K562 (cell line): Measurements from ENCODE around the gene CGN. TPM values are rescaled to one million over a fixed set of nuclear protein-coding genes. Genes with fewer than 3 reads are reported as not detected.

Source experiments
- ASH1L ChIP-seq: fragments of 450-650 bp; IDR thresholded peaks from 2 replicates; pipeline ENCODE4 v1.6.1; 2018; ENCODE audit warnings: borderline replicate concordance, mild to moderate bottlenecking, low read depth; ENCODE audit not compliant: partially characterized antibody
- CBX1 ChIP-seq: sonication (generic); IDR thresholded peaks from 2 replicates; pipeline ENCODE4 v1.6.1; 2016; ENCODE audit warnings: antibody characterized with exemption, low read depth, mild to moderate bottlenecking
- CTBP1 ChIP-seq: fragments of 450-650 bp; IDR thresholded peaks from 2 replicates; pipeline ENCODE4 v1.6.1; 2016; ENCODE audit warnings: borderline replicate concordance
- FOXK1 ChIP-seq: sonication (generic); formaldehyde crosslinking; IDR thresholded peaks from 2 replicates; pipeline ENCODE4 v1.8.0; 2022; ENCODE audit warnings: missing genetic modification reagents, mild to moderate bottlenecking, borderline replicate concordance
- HDAC8 ChIP-seq: fragments of 450-650 bp; IDR thresholded peaks from 2 replicates; pipeline ENCODE4 v1.6.1; 2016; ENCODE audit warnings: mild to moderate bottlenecking, missing genetic modification characterization, moderate library complexity, missing compliant biosample characterization
- HLTF ChIP-seq: fragments of 450-650 bp; IDR thresholded peaks from 2 replicates; pipeline ENCODE4 v1.6.1; 2016
- IFI16 ChIP-seq: fragments of 250-450 bp; sonication (Bioruptor Pico); IDR thresholded peaks from 2 replicates; pipeline ENCODE4 v2.1.2; 2022; ENCODE audit warnings: mild to moderate bottlenecking, inconsistent platforms
- KAT7 ChIP-seq: sonication (generic); formaldehyde crosslinking; IDR thresholded peaks from 2 replicates; pipeline ENCODE4 v1.8.0; 2022; ENCODE audit warnings: missing genetic modification reagents, mild to moderate bottlenecking, borderline replicate concordance
- KDM4B ChIP-seq, 2 experiments: fragments of 450-650 bp in 1 of 2; sonication (generic) in 1 of 2; IDR thresholded peaks; 2 replicates each; pipeline ENCODE4 v1.6.1; 2016 to 2017; ENCODE audit warnings: borderline replicate concordance in 2 of 2, antibody characterized with exemption in 1 of 2, low read depth in 1 of 2, mild to moderate bottlenecking in 1 of 2
- KLF1 ChIP-seq: fragments of 450-650 bp; IDR thresholded peaks from 2 replicates; pipeline ENCODE4 v1.6.1; 2016; ENCODE audit warnings: missing genetic modification characterization, missing compliant biosample characterization
- NR2F6 ChIP-seq: fragments of 450-650 bp; formaldehyde crosslinking; IDR thresholded peaks from 2 replicates; pipeline ENCODE4 v1.4.0; 2020; ENCODE audit warnings: mild to moderate bottlenecking
- RUNX1 ChIP-seq: sonication (generic); IDR thresholded peaks from 2 replicates; pipeline ENCODE4 v1.6.1; 2016; ENCODE audit warnings: antibody characterized with exemption, low read depth
- ZNF507 ChIP-seq: conservative IDR thresholded peaks from 2 replicates; pipeline ENCODE4 v1.6.1; 2017; ENCODE audit warnings: missing genetic modification characterization, missing compliant biosample characterization
- ZNF79 ChIP-seq: fragments of 250-450 bp; sonication (Bioruptor Pico); IDR thresholded peaks from 2 replicates; pipeline ENCODE4 v1.4.0; 2020; ENCODE audit warnings: low read depth, mild to moderate bottlenecking, moderate library complexity
- polyA plus RNA-seq, 8 experiments: library from polyadenylated mRNA; depleted of rRNA in 4 of 8; stranded (reverse) in 5 of 8; unstranded in 3 of 8; fragments of >200 nt; fragmentation: Nextera tagmentation in 2 of 8; fragmentation: Illumina TruSeq in 1 of 8; extraction: Ambion mirVana in 2 of 8; extraction: Trizol in 1 of 8; gene quantifications; 2 replicates each; pipeline versions ENCODE4 v1.2.1 to v1.2.3, GENCODE V29; 2011 to 2014; ENCODE audit warnings: inconsistent platforms in 1 of 8, missing spikeins in 1 of 8
- total RNA-seq, 7 experiments: library from RNA; depleted of rRNA in 6 of 7; stranded (reverse); fragments of >200 nt in 6 of 7; fragmentation: Illumina TruSeq in 2 of 7; extraction: Trizol in 2 of 7; gene quantifications; 2 replicates each; pipeline versions ENCODE4 v1.2.1 to v1.2.3, GENCODE V29; 2011 to 2021; ENCODE audit warnings: low replicate concordance in 1 of 7
- TF ChIP-seq, protein P1 (sequence below), 2 experiments: fragments of 450-650 bp; IDR thresholded peaks; 2 replicates each; pipeline ENCODE4 v1.6.1; 2016
- TF ChIP-seq, protein P2 (sequence below): fragments of 450-650 bp; IDR thresholded peaks from 2 replicates; pipeline ENCODE4 v1.6.1; 2016
- TF ChIP-seq, protein P3 (sequence below), 2 experiments: fragments of 450-650 bp in 1 of 2; sonication (generic) in 1 of 2; formaldehyde crosslinking in 1 of 2; IDR thresholded peaks in 1 of 2; conservative IDR thresholded peaks in 1 of 2; 2 replicates each; pipeline versions ENCODE4 v1.6.1 to v1.8.1; 2016 to 2023; ENCODE audit warnings: mild to moderate bottlenecking in 2 of 2, moderate library complexity in 2 of 2, inconsistent platforms in 1 of 2, missing genetic modification reagents in 1 of 2
- TF ChIP-seq, protein P4 (sequence below): sonication (generic); formaldehyde crosslinking; IDR thresholded peaks from 2 replicates; pipeline ENCODE4 v1.8.1; 2022; ENCODE audit warnings: missing genetic modification reagents
- TF ChIP-seq, protein P5 (sequence below): fragments of 450-650 bp; IDR thresholded peaks from 2 replicates; pipeline ENCODE4 v1.6.1; 2016; ENCODE audit warnings: missing biosample characterization, missing genetic modification characterization

Gene CGN
- total and polyA plus RNA-seq, 9 of the 15 experiments (the other 6 are each of a cell fraction or from before 2014, with no cell fraction given) = 0.03 to 1.4 (median 0.14) TPM; not detected in 2

DNA sequence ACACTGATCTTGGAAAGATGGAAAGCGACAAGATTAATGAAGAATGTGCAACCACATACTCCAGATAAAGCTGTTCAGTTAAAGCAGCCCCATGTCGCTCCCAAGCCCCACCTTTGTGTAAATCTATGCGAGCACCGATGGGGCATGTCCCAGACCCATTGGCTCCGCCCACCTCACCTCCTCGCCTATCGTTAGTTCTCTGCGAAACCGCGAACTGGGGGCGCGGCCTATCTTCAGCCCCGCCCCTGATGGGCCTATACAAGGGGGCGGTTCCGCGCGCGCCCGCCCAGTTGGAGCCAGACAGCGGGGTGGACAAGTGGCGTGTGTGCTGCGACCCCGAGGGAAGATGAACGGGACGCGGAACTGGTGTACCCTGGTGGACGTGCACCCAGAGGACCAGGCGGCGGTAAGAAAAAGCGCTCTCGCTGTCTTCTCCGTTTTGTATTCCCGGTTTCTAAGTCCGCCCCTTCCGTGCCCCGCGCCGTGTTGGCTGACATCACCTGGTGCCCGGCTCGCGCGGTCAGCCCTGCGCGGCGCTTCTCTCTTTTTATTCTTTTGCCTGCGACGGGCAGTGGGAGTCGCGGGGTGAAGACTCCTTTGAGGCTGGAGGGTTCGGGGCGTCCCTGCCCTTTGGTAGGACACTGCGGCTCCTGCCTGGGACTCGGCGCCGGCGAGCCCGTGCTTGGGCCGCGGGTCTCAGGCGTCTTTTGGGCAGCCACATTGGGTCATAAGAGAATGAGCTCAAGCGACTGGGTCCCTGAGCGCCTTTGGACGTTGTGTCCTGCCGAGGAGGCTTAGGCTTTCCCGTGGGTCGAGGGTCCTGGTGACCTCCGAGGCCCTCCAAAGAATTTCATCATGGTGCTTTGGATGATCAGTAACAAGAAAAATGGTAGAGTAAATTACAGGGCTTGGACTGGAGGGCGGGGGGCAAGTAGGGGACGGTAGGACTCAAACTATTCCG lies 29.1 kb downstream of the CGN start, which contains the start of gene TUFT1 (continued):
- TF ChIP-seq KDM4B (IDR thresholded peaks at IDR 0.05; ENCODE audit: borderline replicate concordance in 2 of 2, low read depth in 1 of 2) (no peak; a peak in 1 of 4 replicates), ZNF79 (CRISPR knock-in tag) (no peak), CBX1 (no peak), ZNF507 (tag) (no peak), HDAC8 (tag) (0 out of 2 replicates have a peak, but pooled peaks have one; percentile 22), RUNX1 (no peak), KAT7 (CRISPR knock-in tag) (0 out of 2 replicates have a peak, but pooled peaks have one; percentile 24), IFI16 (CRISPR knock-in tag) (no peak), KLF1 (no peak; the same call in 1 of the 2 replicates), HLTF (no peak), CTBP1 (peak; percentile 52; the same call in 1 of the 2 replicates), NR2F6 (CRISPR knock-in tag) (no peak), ASH1L (no peak), FOXK1 (0 out of 2 replicates have a peak, but pooled peaks have one; percentile 12)
- TF ChIP-seq, protein P1, sequence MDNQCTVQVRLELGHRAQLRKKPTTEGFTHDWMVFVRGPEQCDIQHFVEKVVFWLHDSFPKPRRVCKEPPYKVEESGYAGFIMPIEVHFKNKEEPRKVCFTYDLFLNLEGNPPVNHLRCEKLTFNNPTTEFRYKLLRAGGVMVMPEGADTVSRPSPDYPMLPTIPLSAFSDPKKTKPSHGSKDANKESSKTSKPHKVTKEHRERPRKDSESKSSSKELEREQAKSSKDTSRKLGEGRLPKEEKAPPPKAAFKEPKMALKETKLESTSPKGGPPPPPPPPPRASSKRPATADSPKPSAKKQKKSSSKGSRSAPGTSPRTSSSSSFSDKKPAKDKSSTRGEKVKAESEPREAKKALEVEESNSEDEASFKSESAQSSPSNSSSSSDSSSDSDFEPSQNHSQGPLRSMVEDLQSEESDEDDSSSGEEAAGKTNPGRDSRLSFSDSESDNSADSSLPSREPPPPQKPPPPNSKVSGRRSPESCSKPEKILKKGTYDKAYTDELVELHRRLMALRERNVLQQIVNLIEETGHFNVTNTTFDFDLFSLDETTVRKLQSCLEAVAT (IDR thresholded peaks at IDR 0.05) = 0 out of 4 replicates have a peak, but pooled peaks of 1 of the 2 experiments have one; percentile 45
- TF ChIP-seq, protein P2, sequence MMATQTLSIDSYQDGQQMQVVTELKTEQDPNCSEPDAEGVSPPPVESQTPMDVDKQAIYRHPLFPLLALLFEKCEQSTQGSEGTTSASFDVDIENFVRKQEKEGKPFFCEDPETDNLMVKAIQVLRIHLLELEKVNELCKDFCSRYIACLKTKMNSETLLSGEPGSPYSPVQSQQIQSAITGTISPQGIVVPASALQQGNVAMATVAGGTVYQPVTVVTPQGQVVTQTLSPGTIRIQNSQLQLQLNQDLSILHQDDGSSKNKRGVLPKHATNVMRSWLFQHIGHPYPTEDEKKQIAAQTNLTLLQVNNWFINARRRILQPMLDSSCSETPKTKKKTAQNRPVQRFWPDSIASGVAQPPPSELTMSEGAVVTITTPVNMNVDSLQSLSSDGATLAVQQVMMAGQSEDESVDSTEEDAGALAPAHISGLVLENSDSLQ = peak; percentile 75
- TF ChIP-seq, protein P3, sequence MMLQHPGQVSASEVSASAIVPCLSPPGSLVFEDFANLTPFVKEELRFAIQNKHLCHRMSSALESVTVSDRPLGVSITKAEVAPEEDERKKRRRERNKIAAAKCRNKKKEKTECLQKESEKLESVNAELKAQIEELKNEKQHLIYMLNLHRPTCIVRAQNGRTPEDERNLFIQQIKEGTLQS (IDR thresholded peaks at IDR 0.05) = peak; percentile 70
- TF ChIP-seq, protein P3 (CRISPR knock-in tag; conservative IDR thresholded peaks at IDR 0.05) = no peak
- TF ChIP-seq, protein P4, sequence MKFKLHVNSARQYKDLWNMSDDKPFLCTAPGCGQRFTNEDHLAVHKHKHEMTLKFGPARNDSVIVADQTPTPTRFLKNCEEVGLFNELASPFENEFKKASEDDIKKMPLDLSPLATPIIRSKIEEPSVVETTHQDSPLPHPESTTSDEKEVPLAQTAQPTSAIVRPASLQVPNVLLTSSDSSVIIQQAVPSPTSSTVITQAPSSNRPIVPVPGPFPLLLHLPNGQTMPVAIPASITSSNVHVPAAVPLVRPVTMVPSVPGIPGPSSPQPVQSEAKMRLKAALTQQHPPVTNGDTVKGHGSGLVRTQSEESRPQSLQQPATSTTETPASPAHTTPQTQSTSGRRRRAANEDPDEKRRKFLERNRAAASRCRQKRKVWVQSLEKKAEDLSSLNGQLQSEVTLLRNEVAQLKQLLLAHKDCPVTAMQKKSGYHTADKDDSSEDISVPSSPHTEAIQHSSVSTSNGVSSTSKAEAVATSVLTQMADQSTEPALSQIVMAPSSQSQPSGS (CRISPR knock-in tag) = no peak
- TF ChIP-seq, protein P5, sequence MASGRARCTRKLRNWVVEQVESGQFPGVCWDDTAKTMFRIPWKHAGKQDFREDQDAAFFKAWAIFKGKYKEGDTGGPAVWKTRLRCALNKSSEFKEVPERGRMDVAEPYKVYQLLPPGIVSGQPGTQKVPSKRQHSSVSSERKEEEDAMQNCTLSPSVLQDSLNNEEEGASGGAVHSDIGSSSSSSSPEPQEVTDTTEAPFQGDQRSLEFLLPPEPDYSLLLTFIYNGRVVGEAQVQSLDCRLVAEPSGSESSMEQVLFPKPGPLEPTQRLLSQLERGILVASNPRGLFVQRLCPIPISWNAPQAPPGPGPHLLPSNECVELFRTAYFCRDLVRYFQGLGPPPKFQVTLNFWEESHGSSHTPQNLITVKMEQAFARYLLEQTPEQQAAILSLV (tag) = no peak
